CD4-positive, alpha-beta T cell treated with Interleukin-4 for 1 hour (primary cell): ENCODE data around the gene LARP6.
A peak's percentile ranks its signal among the peaks of the same experiment; 100 is the strongest.
"Not testable (repeated sequence)": the region's sequence is repeated elsewhere in the genome, so short reads cannot be mapped to it uniquely, and the experiment has no call there.

Experiments used
- DNase-seq, 2 donors: peaks; one replicate each; pipeline ENCODE4 v3.0.0-alpha.2; 2020 to 2022

Gene LARP6

GRCh38 chr15:70853973-70854665, at the start of gene LARP6:
LARP6 (minus strand) TSS chr15:70854157; CDS start chr15:70854088, 69 bp downstream.
- no peak for DNase-seq

GRCh38 chr15:70902107-70902506, 48.1 kb upstream of the LARP6 start:
- DNase-seq, result no peak

- DNase-seq, result no peak
Observed at GRCh38 chr15:70892912-70893560, 39.1 kb upstream of the LARP6 start.

- DNase-seq, result peak; percentile 55 to 59
Observed at GRCh38 chr15:70892002-70892911, 38.3 kb upstream of the LARP6 start, which contains the start of the genes LRRC49 and THAP10. LRRC49 (plus strand) TSS chr15:70892826; CDS start chr15:70892895, 69 bp downstream. THAP10 (minus strand) TSS chr15:70892433; CDS start chr15:70892272, 161 bp downstream.

GRCh38 chr15:70882361-70882760, 28.4 kb upstream of the LARP6 start:
- DNase-seq, result no peak

- no peak for DNase-seq
Observed at GRCh38 chr15:70880781-70881180, 26.8 kb upstream of the LARP6 start.

GRCh38 chr15:70879401-70879800, 25.4 kb upstream of the LARP6 start:
- no peak for DNase-seq

- no peak for DNase-seq
Observed at GRCh38 chr15:70876683-70877082, 22.7 kb upstream of the LARP6 start.

GRCh38 chr15:70876011-70876410, 22.1 kb upstream of the LARP6 start:
- DNase-seq, result no peak

- DNase-seq, result no peak
Observed at GRCh38 chr15:70875001-70875782, 21.2 kb upstream of the LARP6 start.

- DNase-seq, result no peak
Observed at GRCh38 chr15:70873232-70874054, 19.5 kb upstream of the LARP6 start.

GRCh38 chr15:70871490-70871889, 17.5 kb upstream of the LARP6 start:
- not testable (repeated sequence) for DNase-seq

- no peak for DNase-seq
Observed at GRCh38 chr15:70870051-70870450, 16.1 kb upstream of the LARP6 start.

- no peak for DNase-seq
Observed at GRCh38 chr15:70869346-70869745, 15.4 kb upstream of the LARP6 start.

GRCh38 chr15:70867911-70868467, 14.0 kb upstream of the LARP6 start:
- DNase-seq, result no peak

GRCh38 chr15:70866982-70867641, 13.2 kb upstream of the LARP6 start:
- no peak for DNase-seq

GRCh38 chr15:70863450-70864218, 9.7 kb upstream of the LARP6 start:
- no peak for DNase-seq

GRCh38 chr15:70859998-70860397, 6.0 kb upstream of the LARP6 start:
- DNase-seq, result no peak

GRCh38 chr15:70859322-70859908, 5.5 kb upstream of the LARP6 start:
- DNase-seq, result no peak
